Metanephros (tissue), 1 donor: Measurements from ENCODE around the gene NEIL3. TPM values are rescaled to one million over a fixed set of nuclear protein-coding genes. Genes with fewer than 3 reads are reported as not detected.

Source experiments
- total RNA-seq: library from RNA; depleted of rRNA; stranded (reverse); fragments of >200 nt; gene quantifications from one replicate; pipeline ENCODE4 v1.2.3, GENCODE V29; 2014

Gene NEIL3, protein sequence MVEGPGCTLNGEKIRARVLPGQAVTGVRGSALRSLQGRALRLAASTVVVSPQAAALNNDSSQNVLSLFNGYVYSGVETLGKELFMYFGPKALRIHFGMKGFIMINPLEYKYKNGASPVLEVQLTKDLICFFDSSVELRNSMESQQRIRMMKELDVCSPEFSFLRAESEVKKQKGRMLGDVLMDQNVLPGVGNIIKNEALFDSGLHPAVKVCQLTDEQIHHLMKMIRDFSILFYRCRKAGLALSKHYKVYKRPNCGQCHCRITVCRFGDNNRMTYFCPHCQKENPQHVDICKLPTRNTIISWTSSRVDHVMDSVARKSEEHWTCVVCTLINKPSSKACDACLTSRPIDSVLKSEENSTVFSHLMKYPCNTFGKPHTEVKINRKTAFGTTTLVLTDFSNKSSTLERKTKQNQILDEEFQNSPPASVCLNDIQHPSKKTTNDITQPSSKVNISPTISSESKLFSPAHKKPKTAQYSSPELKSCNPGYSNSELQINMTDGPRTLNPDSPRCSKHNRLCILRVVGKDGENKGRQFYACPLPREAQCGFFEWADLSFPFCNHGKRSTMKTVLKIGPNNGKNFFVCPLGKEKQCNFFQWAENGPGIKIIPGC
- total RNA-seq = 3.9 TPM

GRCh38 chr4:177309522-177310371 lies at the start of gene NEIL3:
Gene NEIL3, plus strand, starts transcription at chr4:177309874. Its CDS starts 80 bp downstream, at chr4:177309954.

Other genes with a start within 250 kb of the NEIL3 start
- 21.0 TPM for gene AGA, start 132.6 kb downstream of the NEIL3 start, total RNA-seq